ENCODE measurements around the gene NTN5.

NTN5 gene

DNA sequence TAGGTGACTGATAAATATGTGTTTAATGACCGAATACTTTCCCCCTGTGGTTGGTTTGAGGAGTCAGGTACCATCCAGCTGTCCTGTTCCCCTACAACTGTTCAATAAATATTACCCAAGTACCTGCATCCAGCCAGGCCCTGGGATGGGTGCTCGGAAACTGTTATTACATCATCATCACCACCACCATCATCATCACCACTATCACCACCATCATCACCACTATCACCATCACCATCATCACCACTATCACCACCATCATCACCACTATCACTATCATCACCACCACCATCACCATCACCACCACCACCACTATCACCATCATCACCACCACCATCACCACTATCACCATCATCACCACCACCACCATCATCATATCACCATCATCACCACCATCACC is 4.1 kb downstream of the NTN5 start:
- no peaks in the 10 kb centered on the region for H3K4me1 ChIP-seq
- no peak for DNase-seq
- no peaks in the 10 kb centered on the region for H3K27me3 ChIP-seq
- TF ChIP-seq, protein P1, sequence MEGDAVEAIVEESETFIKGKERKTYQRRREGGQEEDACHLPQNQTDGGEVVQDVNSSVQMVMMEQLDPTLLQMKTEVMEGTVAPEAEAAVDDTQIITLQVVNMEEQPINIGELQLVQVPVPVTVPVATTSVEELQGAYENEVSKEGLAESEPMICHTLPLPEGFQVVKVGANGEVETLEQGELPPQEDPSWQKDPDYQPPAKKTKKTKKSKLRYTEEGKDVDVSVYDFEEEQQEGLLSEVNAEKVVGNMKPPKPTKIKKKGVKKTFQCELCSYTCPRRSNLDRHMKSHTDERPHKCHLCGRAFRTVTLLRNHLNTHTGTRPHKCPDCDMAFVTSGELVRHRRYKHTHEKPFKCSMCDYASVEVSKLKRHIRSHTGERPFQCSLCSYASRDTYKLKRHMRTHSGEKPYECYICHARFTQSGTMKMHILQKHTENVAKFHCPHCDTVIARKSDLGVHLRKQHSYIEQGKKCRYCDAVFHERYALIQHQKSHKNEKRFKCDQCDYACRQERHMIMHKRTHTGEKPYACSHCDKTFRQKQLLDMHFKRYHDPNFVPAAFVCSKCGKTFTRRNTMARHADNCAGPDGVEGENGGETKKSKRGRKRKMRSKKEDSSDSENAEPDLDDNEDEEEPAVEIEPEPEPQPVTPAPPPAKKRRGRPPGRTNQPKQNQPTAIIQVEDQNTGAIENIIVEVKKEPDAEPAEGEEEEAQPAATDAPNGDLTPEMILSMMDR (IDR thresholded peaks at IDR 0.05; ENCODE audit: low read depth, low read length): no peak
- no peaks in the 10 kb centered on the region for H3K9me3 ChIP-seq
- H3K36me3 ChIP-seq: no peaks in the 10 kb centered on the region
- H3K4me3 ChIP-seq (ENCODE audit: low read depth, low read length): no peak overlapping the region

DNA sequence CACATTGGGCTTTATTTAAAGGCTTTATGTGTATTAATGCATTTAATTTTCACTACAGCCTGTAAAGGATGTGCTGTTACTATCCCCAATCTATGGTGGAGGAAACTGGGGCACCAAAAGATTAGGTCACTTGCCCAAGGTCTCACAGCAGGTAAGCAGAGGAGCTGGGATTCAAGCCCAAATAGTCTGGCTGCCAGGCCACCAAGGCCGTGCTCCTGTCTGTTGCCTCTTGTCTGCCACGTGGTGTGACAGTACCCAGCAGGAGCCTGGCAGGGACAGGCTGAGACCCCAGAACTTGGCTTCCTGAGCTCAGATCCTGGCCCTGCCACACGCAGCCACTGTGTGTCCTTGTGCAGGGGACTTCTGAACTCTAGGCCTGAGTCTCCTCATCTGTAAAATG is 4.5 kb downstream of the NTN5 start:
- Histone ChIP-seq H3K27me3 (no peaks in the 10 kb centered on the region), H3K4me3 (ENCODE audit: low read depth, low read length) (no peak overlapping the region), H3K36me3 (no peaks in the 10 kb centered on the region), H3K4me1 (no peaks in the 10 kb centered on the region), H3K9me3 (no peaks in the 10 kb centered on the region)
- TF ChIP-seq, protein P1 (IDR thresholded peaks at IDR 0.05; ENCODE audit: low read depth, low read length): no peak
- no peak for DNase-seq

DNA sequence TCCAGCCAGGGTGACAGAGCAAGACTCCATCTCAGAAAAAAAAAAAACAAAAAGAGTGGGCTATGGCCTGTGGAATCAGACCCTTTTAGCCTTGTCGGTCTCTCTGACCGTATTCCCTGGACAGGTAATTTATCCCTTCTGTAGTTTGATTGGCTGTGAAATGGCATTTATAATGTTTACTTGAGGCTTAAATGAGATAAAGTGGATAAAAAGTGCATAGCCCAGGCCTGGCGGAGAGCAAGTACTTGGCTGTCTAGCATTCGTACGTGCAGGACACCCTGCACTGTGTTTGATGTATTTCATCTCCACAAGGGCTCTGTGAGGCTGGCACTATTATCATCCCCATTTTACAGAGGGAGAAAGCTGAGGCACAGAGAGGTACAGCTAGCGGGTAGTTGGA is 7.0 kb downstream of the NTN5 start:
- Histone ChIP-seq H3K36me3 (no peaks in the 10 kb centered on the region), H3K4me1 (no peaks in the 10 kb centered on the region), H3K9me3 (no peaks in the 10 kb centered on the region), H3K4me3 (ENCODE audit: low read depth, low read length) (no peak overlapping the region), H3K27me3 (no peaks in the 10 kb centered on the region)
- TF ChIP-seq, protein P1 (IDR thresholded peaks at IDR 0.05; ENCODE audit: low read depth, low read length): no peak
- no peak for DNase-seq

DNA sequence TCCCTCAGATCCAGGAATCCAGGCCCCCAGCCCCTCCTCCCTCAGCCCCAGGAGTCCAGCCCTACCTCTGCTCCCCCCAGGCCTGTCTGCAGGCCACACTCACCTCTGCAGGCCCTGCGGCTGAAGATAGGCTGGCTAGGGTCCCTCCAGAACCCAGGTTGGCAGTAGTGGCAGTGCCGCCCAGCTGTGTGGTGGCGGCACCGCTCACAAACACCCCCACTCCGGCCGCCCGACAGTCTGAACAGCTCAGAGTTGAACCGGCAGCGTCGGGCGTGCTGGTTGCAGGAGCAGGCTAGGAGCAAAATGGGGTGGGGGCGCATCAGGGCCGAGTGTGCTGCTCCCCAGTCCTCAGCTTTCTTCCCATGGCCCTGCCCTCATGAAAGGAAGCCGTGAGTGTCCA is 8.3 kb downstream of the NTN5 start:
- DNase-seq: no peak
- no peaks in the 10 kb centered on the region for H3K27me3 ChIP-seq
- H3K4me1 ChIP-seq: no peaks in the 10 kb centered on the region
- TF ChIP-seq, protein P1 (IDR thresholded peaks at IDR 0.05; ENCODE audit: low read depth, low read length): no peak
- no peak overlapping the region for H3K4me3 ChIP-seq (ENCODE audit: low read depth, low read length)
- H3K9me3 ChIP-seq: no peaks in the 10 kb centered on the region
- H3K36me3 ChIP-seq: no peaks in the 10 kb centered on the region

DNA sequence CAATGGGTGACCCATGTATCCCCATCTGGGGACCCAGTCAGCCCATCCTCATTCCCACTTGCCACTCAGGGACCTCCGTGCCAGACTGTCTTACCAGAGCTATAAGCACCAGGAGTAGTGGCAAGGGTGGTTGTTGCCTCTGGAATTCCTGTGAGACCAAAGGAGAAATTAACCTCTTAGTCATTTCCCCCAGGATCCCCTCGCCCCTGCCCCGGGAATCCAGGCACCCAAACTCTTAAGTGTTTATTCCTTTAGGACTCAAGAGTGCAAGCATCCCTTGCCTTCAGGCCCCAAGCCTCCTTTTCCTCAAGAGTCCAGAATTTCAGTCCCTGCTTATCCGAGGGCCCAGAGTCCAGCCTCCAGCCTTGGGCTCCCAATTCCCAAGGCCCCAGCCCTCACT is 9.2 kb downstream of the NTN5 start:
- TF ChIP-seq, protein P1 (IDR thresholded peaks at IDR 0.05; ENCODE audit: low read depth, low read length): no peak

DNA sequence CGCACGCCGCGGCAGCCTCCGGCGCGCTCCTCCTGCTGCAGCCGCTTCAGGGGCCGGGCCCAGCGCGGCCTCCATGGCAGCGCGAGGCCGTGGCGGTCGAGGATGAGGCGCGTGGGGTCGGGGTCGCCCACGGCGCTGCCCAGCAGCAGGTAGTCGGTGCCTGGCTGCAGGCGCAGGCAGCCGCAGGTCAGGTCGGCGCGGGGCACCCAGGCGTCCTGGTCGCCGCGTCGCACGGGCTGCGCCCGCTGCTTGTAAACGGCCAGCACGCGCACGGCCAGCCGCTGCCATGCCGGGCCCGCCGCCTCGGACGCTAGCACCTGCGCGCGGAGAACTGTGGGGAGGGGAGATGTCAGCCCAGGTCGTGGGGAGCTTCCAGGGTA is 11.1 kb downstream of the NTN5 start:
- Histone ChIP-seq H3K4me3 (ENCODE audit: low read depth, low read length) (no peak overlapping the region), H3K4me1 (no peaks in the 10 kb centered on the region), H3K9me3 (no peaks in the 10 kb centered on the region), H3K36me3 (no peaks in the 10 kb centered on the region), H3K27me3 (no peaks in the 10 kb centered on the region)
- no peak for DNase-seq
- TF ChIP-seq, protein P1 (IDR thresholded peaks at IDR 0.05; ENCODE audit: low read depth, low read length): no peak

More for the DNA sequence above, 9.2 kb downstream of the NTN5 start:
- no peak for DNase-seq
- H3K36me3 ChIP-seq: no peaks in the 10 kb centered on the region
- no peak overlapping the region for H3K4me3 ChIP-seq (ENCODE audit: low read depth, low read length)
- no peaks in the 10 kb centered on the region for H3K27me3 ChIP-seq
- no peaks in the 10 kb centered on the region for H3K9me3 ChIP-seq
- no peaks in the 10 kb centered on the region for H3K4me1 ChIP-seq

All from BE2C (cell line).